SK-N-MC (cell line): ENCODE data around the gene TMEM175.
"Not testable (repeated sequence)": the region's sequence is repeated elsewhere in the genome, so short reads cannot be mapped to it uniquely, and the experiment has no call there.

Experiments used
- DNase-seq: peaks from one replicate; pipeline ENCODE4 v3.0.0-alpha.2; 2011; ENCODE audit warnings: low read depth, low spot score
- H3K27ac ChIP-seq: fragments of 200-600 bp; sonication (generic); 2 replicates; pipeline ENCODE4 v1.5.1; 2016; ENCODE audit warnings: mixed run types
- H3K36me3 ChIP-seq: fragments of 200-600 bp; sonication (generic); 2 replicates; pipeline ENCODE4 v1.6.1; 2017; ENCODE audit warnings: antibody characterized with exemption, low read length, mixed read lengths; ENCODE audit not compliant: insufficient read depth
- H3K4me3 ChIP-seq: fragments of 200-600 bp; sonication (generic); 2 replicates; pipeline ENCODE4 v1.5.1; 2016
- H3K9ac ChIP-seq: fragments of 200-600 bp; sonication (generic); 2 replicates; pipeline ENCODE4 v1.8.0; 2017; ENCODE audit warnings: mixed run types, mixed read lengths; ENCODE audit not compliant: insufficient read length
- H3K9me3 ChIP-seq: fragments of 200-600 bp; sonication (generic); 2 replicates; pipeline ENCODE4 v1.6.1; 2017; ENCODE audit warnings: low read depth, mild to moderate bottlenecking, antibody characterized with exemption, low read length, moderate library complexity, mixed read lengths
- EZH2 ChIP-seq: fragments of 200-600 bp; sonication (generic); IDR thresholded peaks from one replicate; pipeline ENCODE4 v1.6.1; 2017; ENCODE audit warnings: antibody characterized with exemption
- FOXP2 ChIP-seq: optimal IDR thresholded peaks from 2 replicates; pipeline ENCODE3; 2011; ENCODE audit warnings: mild to moderate bottlenecking, moderate library complexity; ENCODE audit not compliant: insufficient read depth; ENCODE audit errors: extremely low read length, control extremely low read depth
- POLR2AphosphoS5 ChIP-seq: IDR thresholded peaks from 2 replicates; pipeline ENCODE4 v1.6.1; 2012; ENCODE audit warnings: mild to moderate bottlenecking, low read depth, low read length, borderline replicate concordance

The TMEM175 gene

DNA sequence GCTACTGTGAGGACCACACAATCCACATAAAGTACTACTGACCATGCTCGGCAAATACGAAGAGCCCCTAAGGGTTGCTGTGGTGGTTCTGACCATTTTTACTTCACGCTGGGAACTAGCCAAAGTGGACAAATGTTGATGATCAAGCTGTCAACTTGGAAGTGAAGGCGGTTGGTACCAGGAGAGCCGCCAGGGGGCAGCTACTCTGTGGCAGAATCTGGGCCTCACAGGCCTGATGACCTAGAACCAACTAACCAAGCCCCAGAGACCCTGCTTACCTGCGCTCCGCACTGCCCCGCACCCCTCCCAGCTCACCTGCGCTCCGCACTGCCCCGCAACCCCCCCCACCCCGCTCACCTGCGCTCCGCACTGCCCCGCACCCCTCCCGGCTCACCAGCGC is 5.7 kb upstream of the TMEM175 start:
- no peak overlapping the region for H3K9ac ChIP-seq
- H3K27ac ChIP-seq: no peak overlapping the region
- H3K4me3 ChIP-seq: no peak overlapping the region
- H3K36me3 ChIP-seq: peaks cover 11% of the 10 kb centered on the region; the same call in 1 of the 2 replicates
- no peaks in the 10 kb centered on the region for H3K9me3 ChIP-seq
- no peak for TF ChIP-seq FOXP2
- no peak for TF ChIP-seq EZH2
- no peak for TF ChIP-seq POLR2AphosphoS5
- no peak for DNase-seq

DNA sequence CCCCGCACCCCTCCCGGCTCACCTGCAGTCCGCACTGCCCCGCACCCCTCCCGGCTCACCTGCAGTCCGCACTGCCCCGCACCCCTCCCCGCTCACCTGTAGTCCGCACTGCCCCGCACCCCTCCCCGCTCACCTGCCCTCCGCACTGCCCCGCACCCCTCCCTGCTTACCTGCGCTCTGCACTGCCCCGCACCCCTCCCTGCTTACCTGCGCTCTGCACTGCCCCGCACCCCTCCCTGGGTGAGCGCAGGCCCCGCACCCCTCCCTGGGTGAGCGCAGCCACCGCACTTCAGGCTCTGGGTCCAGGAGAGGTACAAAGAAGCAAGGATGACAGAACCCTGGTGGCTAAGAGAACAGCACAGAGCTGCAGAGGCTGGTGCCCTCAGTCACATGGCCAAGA is 4.7 kb upstream of the TMEM175 start:
- not testable (repeated sequence) for H3K36me3 ChIP-seq, DNase-seq, H3K4me3 ChIP-seq, H3K9me3 ChIP-seq, H3K9ac ChIP-seq, H3K27ac ChIP-seq

DNA sequence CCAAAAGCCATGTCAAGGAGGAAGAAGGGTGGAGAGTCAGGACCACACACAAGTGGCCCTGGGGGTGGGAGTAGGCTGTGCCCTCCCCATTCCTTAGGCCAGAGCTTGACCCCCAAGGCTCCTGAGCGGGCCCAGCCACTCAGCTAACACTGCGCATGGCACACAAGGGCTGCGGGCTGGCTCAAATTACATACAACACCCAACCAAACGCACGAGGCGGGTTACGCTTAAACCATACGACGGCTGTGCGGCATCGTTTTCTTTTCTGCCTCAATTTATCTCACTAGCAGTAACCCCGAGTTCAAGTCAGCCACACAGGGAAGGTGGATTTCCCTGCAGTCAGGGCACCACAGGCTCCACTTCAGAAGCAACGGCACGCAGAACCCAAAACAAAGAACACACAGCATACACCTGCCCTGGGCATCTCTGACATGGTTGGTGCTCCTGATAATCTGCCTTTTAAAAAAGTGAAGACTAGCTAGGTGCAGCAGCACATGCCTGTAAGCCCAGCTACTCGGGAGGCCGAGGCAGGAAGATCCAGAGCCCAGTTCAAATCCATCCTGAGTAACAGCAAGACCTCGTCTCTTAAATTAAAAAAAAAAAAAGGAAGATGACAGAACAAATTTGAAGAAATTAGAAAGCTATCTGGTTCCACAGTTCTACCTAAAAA is 3.0 kb upstream of the TMEM175 start:
- Histone ChIP-seq H3K4me3 (no peak overlapping the region), H3K36me3 (no peaks in the 10 kb centered on the region)

DNA sequence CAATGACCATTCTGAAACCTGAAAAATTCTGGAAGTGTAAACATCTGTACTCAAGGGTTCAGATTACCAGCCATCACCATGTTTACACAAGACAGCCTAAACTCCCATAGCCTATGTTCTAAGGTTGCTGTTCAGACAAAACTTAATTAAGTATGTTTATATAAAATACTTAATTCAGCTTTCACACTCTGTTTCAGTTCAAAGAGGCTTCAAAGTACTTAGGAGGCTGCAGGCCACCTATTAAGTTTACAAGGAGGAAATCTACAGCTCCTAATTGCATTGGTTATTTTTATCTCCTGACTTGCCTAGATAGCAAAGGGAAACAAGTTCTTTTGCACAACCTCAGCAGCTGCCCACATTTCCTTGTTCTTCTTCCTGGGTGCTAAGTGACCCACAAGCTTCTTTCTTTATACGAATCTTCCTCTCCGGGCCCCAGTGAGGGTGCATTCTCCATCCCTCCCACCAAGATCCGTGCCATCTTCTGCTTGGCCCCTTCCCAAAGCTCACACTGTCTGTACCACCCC is 2.2 kb upstream of the TMEM175 start:
- H3K36me3 ChIP-seq: no peaks in the 10 kb centered on the region
- H3K9me3 ChIP-seq: no peaks in the 10 kb centered on the region
- no peak for DNase-seq
- H3K27ac ChIP-seq: no peak overlapping the region
- peak overlapping the region; percentile 95 for H3K9ac ChIP-seq
- peak overlapping the region; percentile 90; the same call in 1 of the 2 replicates for H3K4me3 ChIP-seq
- TF ChIP-seq POLR2AphosphoS5 (no peak), FOXP2 (no peak), EZH2 (no peak)

More for the DNA sequence above, 3.0 kb upstream of the TMEM175 start:
- DNase-seq: no peak
- H3K9me3 ChIP-seq: no peaks in the 10 kb centered on the region
- no peak overlapping the region for H3K27ac ChIP-seq
- no peak for TF ChIP-seq EZH2
- TF ChIP-seq POLR2AphosphoS5: no peak
- TF ChIP-seq FOXP2: no peak
- H3K9ac ChIP-seq: no peak overlapping the region

DNA sequence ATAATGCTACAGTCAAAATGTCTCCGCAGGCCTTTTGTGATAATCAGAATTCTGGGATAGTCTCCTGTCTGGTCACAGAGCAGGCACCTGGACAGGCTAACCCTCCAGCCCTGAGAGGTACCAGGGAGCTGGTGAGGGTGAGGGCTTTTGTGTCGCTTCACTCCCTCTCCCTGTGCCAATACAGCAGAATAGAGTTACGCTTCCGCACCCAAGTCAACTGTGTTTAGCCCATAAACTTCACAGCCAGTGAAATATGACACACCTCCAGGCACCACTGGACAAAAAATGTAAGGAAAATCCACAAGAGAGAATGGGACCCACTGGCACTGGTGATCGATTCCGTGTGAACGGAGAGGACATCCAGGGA is 1.4 kb upstream of the TMEM175 start:
- no peak overlapping the region for H3K27ac ChIP-seq
- no peaks in the 10 kb centered on the region for H3K36me3 ChIP-seq
- peak overlapping the region; percentile 95 for H3K9ac ChIP-seq
- peak overlapping the region; percentile 90 for H3K4me3 ChIP-seq
- TF ChIP-seq POLR2AphosphoS5 (no peak), FOXP2 (no peak), EZH2 (no peak)
- H3K9me3 ChIP-seq: no peaks in the 10 kb centered on the region
- DNase-seq: no peak

DNA sequence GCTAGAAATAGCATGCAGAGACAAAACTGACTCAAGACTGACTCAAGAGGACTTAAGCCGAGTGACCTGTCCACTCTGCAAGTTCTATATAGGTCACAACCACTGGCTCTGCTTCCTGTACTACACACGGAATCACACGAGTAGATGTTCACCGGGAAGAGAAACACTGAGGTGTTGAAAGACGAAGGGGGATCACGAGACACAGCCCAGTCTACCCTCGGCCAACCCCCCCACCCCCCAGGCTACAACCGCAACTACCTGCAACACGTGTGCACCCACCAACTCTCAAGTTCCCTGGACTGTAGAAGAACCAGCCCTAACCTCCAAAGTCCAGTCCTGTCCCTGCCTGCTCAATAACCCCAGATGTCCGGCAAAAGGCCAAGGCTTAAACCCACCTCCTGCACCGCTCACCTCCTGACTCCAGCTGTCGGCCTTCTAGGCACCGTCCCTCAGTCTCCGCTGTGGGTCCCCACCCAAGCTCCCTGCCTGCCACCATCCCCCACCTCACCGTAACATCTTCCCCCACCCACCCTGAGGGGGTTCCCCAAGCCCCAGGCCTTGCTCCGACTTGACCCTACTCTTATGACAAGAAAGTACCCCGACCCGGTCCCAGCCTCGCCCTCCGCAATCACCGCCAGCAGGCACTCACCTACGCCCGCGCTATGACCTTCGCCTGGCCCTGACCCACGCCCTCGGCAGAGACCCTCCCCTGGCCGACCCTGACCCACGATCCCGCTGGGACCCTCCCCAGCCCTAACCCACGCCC is 883 bp upstream of the TMEM175 start:
- Histone ChIP-seq H3K9ac (peak overlapping the region; percentile 95), H3K27ac (no peak overlapping the region), H3K9me3 (no peaks in the 10 kb centered on the region), H3K36me3 (no peaks in the 10 kb centered on the region), H3K4me3 (peak overlapping the region; percentile 90)
- TF ChIP-seq POLR2AphosphoS5: no peak
- TF ChIP-seq EZH2: no peak
- no peak for TF ChIP-seq FOXP2
- DNase-seq: no peak

DNA sequence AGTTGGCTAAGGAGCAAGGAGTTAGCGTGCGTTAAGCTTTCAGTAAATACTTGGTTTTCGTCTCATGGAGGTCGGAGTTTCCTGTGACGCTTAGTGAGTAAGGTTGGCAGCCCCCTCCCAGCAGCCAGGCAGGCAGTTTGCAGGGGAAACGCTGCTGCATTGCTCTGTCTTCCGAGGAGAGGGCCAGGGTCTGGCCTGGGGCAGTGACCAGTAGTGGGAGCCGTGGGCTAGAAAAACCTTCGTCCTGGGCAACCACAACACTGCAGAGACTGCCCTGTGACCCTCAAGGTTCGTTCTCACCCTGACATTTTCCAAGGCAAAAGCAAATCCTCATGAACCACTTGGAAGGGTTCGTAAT is 432 bp downstream of the TMEM175 start:
- peak overlapping the region; percentile 90 for H3K4me3 ChIP-seq
- peak overlapping the region; percentile 95 for H3K9ac ChIP-seq
- DNase-seq: no peak
- no peaks in the 10 kb centered on the region for H3K9me3 ChIP-seq
- H3K36me3 ChIP-seq: no peaks in the 10 kb centered on the region
- no peak for TF ChIP-seq FOXP2
- no peak for TF ChIP-seq POLR2AphosphoS5
- TF ChIP-seq EZH2: no peak
- H3K27ac ChIP-seq: no peak overlapping the region

DNA sequence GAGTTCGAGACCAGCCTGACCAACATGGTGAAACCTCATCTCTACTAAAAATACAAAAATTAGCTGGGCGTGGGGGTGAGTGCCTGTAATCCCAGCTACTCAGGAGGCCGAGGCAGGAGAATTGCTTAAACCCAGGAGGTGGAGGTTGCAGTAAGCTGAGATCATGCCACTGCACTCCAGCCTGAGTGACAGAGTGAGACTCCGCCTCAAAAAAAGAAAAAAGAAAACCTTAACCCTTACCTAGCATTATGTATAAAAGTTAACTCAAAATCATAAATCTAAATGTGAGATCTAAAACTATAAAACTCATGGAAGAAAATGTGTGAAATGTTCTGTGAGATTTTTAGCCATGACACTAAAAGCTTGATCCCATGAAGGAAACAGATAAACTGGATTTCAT is 7.2 kb downstream of the TMEM175 start:
- H3K27ac ChIP-seq, H3K9ac ChIP-seq, H3K4me3 ChIP-seq, H3K36me3 ChIP-seq, H3K9me3 ChIP-seq, DNase-seq: not testable (repeated sequence)

DNA sequence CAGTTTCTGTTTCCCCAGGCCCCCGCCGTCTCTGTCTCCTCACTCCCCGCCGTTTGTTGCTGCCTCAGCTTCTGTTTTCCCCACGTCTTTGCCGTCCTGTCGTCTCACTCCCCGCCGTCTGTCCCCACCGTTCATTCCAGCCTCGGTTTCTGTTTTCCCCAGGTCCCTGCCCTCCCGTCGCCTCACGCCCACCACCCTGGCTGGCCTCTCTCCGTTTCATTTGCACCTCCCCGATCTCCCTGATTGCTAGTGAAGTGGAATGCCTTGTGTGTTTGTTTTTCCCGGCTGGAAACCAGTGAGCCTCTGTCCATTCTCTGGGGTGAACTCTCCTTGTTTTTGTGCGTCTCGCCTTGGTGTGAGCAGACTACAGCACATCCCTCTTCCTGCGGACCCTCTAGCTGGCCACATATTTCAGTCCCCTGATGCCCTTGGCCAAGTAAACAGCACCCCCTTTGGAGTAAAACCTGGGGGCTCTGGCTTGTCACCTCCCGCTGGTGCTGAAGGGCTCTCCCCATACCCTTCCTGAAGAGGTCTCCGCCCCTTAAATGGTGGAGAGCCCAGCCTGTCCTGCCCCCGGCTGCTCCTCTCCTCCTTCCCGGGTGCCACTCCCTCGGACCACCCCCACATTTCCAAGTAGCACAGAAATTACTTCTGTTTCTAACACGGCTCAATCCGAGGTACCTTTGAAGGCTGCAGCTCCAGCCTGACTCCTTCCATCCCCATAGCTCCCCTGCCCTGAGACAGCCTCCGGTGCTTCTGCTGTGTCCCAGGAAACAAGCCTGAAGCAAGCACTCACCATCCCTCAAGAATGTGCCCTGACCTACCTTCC is 13.2 kb downstream of the TMEM175 start:
- TF ChIP-seq POLR2AphosphoS5 (no peak), EZH2 (no peak), FOXP2 (no peak)
- Histone ChIP-seq H3K27ac (no peak overlapping the region), H3K36me3 (no peaks in the 10 kb centered on the region), H3K4me3 (no peak overlapping the region), H3K9me3 (no peaks in the 10 kb centered on the region), H3K9ac (no peak overlapping the region)
- DNase-seq: no peak
